WTC11 (cell line): ENCODE results near the gene CNTNAP2.

Experiments used
- GABPB1 ChIP-seq: sonication (generic); formaldehyde crosslinking; IDR thresholded peaks from 2 replicates; pipeline ENCODE4 v1.8.1; 2023; ENCODE audit warnings: mild to moderate bottlenecking, missing genetic modification reagents
- JUN ChIP-seq: sonication (generic); formaldehyde crosslinking; IDR thresholded peaks from 2 replicates; pipeline ENCODE4 v1.8.0; 2023; ENCODE audit warnings: mild to moderate bottlenecking, missing genetic modification reagents
- NFATC4 ChIP-seq: fragments of 250-450 bp; sonication (Bioruptor Pico); IDR thresholded peaks from 2 replicates; pipeline ENCODE4 v1.9.0; 2021; ENCODE audit warnings: mild to moderate bottlenecking
- TCF7 ChIP-seq: sonication (generic); formaldehyde crosslinking; IDR thresholded peaks from 2 replicates; pipeline ENCODE4 v1.8.0; 2022; ENCODE audit warnings: mild to moderate bottlenecking, low read depth, missing genetic modification reagents, moderate library complexity
- TEAD4 ChIP-seq: sonication (generic); formaldehyde crosslinking; IDR thresholded peaks from 2 replicates; pipeline ENCODE4 v1.8.0; 2022; ENCODE audit warnings: mild to moderate bottlenecking, missing genetic modification reagents
- TP53 ChIP-seq: sonication (generic); formaldehyde crosslinking; IDR thresholded peaks from 2 replicates; pipeline ENCODE4 v1.8.1; 2023; ENCODE audit warnings: mild to moderate bottlenecking, missing genetic modification reagents
- ZNF138 ChIP-seq: sonication (generic); formaldehyde crosslinking; conservative IDR thresholded peaks from 2 replicates; pipeline ENCODE4 v1.8.1; 2022; ENCODE audit warnings: mild to moderate bottlenecking, moderate library complexity, missing genetic modification reagents
- ZNF232 ChIP-seq: sonication (generic); formaldehyde crosslinking; IDR thresholded peaks from 2 replicates; pipeline ENCODE4 v1.8.0; 2022; ENCODE audit warnings: mild to moderate bottlenecking, missing genetic modification reagents
- TF ChIP-seq, protein P1 (sequence below): fragments of 200-600 bp; IDR thresholded peaks from 2 replicates; pipeline ENCODE4 v1.8.0; 2022; ENCODE audit warnings: antibody characterized with exemption
- TF ChIP-seq, protein P2 (sequence below): sonication (generic); formaldehyde crosslinking; IDR thresholded peaks from 2 replicates; pipeline ENCODE4 v1.8.0; 2022; ENCODE audit warnings: mild to moderate bottlenecking, missing genetic modification reagents
- TF ChIP-seq, protein P3 (sequence below): sonication (generic); formaldehyde crosslinking; conservative IDR thresholded peaks from 2 replicates; pipeline ENCODE4 v1.8.1; 2023; ENCODE audit warnings: mild to moderate bottlenecking, low read depth, missing genetic modification reagents, moderate library complexity
- TF ChIP-seq, protein P4 (sequence below): sonication (generic); formaldehyde crosslinking; IDR thresholded peaks from 2 replicates; pipeline ENCODE4 v1.8.1; 2023; ENCODE audit warnings: mild to moderate bottlenecking, missing genetic modification reagents, moderate library complexity
- TF ChIP-seq, protein P5 (sequence below): sonication (generic); formaldehyde crosslinking; conservative IDR thresholded peaks from 2 replicates; pipeline ENCODE4 v1.8.1; 2022; ENCODE audit warnings: mild to moderate bottlenecking, missing genetic modification reagents

DNA sequence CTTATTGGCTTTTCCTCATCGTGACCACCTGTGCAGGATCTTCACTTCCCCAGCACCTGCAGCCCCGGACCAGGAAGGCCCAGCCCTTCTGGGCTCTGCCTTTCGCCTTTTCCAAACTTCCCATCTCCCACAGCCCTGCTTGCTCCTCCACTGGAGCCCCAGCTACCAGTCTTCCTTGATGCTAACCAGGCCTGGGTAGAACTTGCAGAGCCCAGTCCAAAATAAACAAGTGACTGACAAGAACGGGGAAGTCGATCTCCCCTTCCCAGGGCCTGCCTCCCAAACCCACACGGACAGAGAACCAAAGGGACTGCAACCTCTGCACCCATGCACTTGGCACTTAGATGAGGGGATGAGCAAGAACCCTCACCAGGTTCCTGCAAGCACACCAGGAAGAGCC lies 2319.1 kb downstream of the CNTNAP2 start:
- TF ChIP-seq, protein P1, sequence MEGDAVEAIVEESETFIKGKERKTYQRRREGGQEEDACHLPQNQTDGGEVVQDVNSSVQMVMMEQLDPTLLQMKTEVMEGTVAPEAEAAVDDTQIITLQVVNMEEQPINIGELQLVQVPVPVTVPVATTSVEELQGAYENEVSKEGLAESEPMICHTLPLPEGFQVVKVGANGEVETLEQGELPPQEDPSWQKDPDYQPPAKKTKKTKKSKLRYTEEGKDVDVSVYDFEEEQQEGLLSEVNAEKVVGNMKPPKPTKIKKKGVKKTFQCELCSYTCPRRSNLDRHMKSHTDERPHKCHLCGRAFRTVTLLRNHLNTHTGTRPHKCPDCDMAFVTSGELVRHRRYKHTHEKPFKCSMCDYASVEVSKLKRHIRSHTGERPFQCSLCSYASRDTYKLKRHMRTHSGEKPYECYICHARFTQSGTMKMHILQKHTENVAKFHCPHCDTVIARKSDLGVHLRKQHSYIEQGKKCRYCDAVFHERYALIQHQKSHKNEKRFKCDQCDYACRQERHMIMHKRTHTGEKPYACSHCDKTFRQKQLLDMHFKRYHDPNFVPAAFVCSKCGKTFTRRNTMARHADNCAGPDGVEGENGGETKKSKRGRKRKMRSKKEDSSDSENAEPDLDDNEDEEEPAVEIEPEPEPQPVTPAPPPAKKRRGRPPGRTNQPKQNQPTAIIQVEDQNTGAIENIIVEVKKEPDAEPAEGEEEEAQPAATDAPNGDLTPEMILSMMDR = no peak
- no peak for TF ChIP-seq NFATC4 (CRISPR knock-in tag)
- TF ChIP-seq TP53 (CRISPR knock-in tag) = no peak
- no peak for TF ChIP-seq GABPB1 (CRISPR knock-in tag)
- TF ChIP-seq TEAD4 (CRISPR knock-in tag) = no peak
- TF ChIP-seq, protein P2, sequence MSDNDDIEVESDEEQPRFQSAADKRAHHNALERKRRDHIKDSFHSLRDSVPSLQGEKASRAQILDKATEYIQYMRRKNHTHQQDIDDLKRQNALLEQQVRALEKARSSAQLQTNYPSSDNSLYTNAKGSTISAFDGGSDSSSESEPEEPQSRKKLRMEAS (CRISPR knock-in tag) = no peak
- TF ChIP-seq, protein P3, sequence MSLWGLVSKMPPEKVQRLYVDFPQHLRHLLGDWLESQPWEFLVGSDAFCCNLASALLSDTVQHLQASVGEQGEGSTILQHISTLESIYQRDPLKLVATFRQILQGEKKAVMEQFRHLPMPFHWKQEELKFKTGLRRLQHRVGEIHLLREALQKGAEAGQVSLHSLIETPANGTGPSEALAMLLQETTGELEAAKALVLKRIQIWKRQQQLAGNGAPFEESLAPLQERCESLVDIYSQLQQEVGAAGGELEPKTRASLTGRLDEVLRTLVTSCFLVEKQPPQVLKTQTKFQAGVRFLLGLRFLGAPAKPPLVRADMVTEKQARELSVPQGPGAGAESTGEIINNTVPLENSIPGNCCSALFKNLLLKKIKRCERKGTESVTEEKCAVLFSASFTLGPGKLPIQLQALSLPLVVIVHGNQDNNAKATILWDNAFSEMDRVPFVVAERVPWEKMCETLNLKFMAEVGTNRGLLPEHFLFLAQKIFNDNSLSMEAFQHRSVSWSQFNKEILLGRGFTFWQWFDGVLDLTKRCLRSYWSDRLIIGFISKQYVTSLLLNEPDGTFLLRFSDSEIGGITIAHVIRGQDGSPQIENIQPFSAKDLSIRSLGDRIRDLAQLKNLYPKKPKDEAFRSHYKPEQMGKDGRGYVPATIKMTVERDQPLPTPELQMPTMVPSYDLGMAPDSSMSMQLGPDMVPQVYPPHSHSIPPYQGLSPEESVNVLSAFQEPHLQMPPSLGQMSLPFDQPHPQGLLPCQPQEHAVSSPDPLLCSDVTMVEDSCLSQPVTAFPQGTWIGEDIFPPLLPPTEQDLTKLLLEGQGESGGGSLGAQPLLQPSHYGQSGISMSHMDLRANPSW (CRISPR knock-in tag) = no peak
- TF ChIP-seq, protein P4, sequence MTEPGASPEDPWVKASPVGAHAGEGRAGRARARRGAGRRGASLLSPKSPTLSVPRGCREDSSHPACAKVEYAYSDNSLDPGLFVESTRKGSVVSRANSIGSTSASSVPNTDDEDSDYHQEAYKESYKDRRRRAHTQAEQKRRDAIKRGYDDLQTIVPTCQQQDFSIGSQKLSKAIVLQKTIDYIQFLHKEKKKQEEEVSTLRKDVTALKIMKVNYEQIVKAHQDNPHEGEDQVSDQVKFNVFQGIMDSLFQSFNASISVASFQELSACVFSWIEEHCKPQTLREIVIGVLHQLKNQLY (CRISPR knock-in tag) = no peak
- TF ChIP-seq, protein P5, sequence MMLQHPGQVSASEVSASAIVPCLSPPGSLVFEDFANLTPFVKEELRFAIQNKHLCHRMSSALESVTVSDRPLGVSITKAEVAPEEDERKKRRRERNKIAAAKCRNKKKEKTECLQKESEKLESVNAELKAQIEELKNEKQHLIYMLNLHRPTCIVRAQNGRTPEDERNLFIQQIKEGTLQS (CRISPR knock-in tag) = no peak
- no peak for TF ChIP-seq TCF7
- TF ChIP-seq ZNF138 (CRISPR knock-in tag) = no peak
- TF ChIP-seq ZNF232 (CRISPR knock-in tag) = no peak
- TF ChIP-seq JUN = no peak
